Measurements from ENCODE around the gene PHLDA3.
"Not testable (repeated sequence)": the region's sequence is repeated elsewhere in the genome, so short reads cannot be mapped to it uniquely, and the experiment has no call there.

The PHLDA3 gene

GRCh38 chr1:201485184-201485774, 16.3 kb upstream of the PHLDA3 start:
- DNase-seq, result no peak

DNA sequence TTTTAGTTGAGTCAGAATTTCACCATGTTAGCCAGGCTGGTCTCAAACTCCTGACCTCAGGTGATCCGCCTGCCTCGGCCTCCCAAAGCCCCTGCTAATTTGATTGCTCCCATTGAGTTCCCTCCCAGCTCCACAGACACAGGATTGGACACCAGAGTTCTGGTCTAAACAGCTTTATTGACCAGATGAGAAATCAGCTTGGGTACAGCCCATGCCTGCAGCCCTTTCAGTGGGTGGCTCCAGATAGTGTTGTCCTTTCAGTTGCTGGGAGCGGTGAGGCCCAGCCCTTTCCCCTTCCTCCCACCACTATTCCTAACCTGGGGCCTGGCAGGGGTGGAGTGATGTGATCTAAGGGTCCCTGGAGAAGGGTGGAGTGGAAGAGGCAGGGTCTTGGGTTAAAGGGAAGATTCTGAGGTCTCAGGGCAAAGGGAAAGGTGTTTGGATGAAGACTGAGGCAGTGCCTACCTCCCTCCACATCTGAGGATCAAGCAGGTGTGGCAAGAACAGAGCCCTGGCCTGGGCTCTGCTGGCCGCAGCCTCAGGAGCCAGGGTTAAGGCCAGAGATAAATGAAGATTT, 14.5 kb upstream of the PHLDA3 start:
- DNase-seq, result no peak

DNA sequence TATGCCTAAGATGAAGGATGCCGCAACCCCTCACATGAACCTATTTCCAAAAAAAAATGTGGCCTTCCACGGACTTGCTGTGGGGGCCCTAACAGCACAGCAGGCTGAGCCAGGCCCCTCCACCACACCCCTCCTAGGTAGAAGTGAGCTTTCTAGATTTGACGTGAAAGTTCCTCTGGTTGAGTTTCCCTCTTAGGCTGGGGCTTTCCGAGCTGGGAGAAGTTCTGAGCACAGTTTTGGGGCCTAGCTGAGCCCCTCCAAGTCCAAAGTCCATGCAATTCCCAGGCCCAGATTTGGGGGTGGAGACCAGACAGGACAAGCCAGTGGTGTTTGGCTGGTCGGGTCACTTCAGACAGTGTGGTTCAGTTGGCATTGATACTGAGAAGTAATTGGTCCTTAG, 13.8 kb upstream of the PHLDA3 start:
- no peak for DNase-seq

- DNase-seq, result peak; percentile 81
These were observed 12.9 kb upstream of the PHLDA3 start for GRCh38 chr1:201481761-201482493.

DNA sequence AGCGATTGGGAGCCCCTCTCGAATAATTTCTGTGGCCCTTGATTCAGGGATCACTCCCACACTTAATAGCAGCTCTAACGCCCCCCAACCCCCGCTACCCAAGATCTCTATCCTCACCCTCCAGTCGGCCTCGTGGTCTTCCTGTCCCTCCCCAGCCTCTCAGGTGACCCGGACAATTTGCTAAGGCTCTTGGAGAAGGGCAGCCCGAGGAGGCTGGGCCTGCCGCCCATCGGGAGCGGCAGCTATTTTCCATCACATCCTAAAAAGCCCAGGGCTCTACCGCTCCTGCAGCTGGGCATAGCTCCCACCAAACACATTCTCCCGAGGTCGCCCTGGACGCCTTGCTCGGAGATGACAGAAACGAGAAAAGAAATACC, 12.0 kb upstream of the PHLDA3 start:
- DNase-seq, result no peak

DNA sequence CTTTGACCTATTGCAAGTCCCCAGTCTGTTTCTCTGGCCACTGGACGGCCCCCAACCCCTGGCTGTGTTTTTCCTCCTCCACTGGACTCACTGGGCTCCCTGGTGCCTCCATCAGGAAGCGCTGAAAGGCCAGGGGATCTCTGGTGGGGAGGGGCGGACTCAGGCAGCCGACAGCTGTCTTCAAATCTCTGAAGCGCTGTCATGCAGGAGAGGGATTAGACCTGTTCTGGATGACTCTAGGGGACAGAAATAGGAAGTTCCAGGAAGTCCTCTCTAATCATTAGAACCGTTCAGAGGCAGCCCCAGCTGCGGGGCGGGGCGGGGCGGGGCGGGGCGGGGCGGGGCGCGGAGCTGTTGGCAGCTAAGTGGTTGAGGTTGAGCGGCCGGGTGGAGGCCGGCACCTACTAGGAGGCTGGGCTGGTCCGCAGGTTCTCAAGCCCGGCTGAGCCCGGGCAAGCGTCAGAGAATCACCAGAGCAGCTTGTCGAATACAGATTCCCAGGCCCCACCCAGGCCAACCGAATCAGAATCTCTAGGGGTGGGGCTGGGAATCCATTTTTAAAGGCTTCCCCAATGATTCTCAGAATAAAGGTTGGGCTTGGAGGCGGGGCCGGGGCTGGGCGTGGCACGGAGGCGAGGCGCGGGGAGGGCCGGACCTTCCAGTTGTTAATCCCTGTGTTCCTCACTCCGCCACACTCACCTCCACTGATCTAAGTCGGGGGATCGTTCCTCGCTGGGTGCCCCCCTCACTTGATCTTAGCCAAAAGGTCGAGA, 11.4 kb upstream of the PHLDA3 start:
- peak; percentile 32 for DNase-seq

GRCh38 chr1:201479201-201479730, 10.3 kb upstream of the PHLDA3 start:
- DNase-seq, result no peak

DNA sequence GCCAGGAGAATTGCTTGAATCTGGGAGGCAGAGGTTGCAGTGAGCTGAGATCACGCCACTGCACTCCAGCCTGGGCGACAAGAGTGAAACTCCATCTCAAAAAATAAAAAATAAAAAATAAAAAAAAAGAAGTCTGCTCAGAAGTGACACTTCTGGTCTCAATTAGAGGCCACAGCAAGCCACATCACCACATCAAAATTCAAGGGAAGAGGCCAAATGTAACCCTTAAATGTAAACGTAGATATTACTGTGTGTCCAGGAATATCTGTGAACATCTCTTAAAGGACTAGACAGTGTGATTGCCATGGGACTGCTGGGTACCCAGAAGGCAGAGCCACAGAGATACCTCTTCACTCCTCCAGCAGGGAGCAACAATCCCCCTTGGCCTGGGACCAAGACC, 9.7 kb upstream of the PHLDA3 start:
- not testable (repeated sequence) for DNase-seq

DNA sequence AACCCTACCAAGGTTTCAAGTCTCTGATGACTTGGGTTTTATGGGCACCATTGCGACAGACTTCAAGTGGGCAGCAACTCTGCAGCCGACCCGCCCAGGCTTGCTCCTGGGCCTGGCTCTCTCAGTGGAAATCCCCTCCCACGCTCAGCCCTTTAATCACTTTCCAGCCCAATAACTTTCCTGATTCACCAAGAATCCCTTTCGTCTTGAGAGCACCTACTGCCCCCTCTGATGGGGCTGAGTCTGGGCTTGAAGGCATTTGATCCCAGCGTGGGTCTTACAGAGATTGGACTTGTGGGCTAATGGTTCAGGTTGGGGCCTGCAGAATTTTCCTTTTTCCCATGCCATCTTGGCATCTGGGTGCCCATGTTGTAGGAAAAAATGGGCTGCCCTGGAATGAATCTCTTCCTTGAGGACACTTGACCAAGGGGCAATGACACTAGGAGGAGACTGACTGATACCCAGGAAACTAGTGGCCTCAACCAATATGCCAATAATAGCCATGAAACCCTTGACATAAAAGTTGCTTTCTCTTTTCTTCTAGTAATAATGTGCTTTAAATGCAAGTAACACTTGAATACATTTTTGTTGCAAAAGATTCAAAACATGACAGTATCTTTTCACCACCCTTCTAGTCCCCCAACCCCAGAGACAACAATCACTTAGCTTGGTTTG, 7.8 kb upstream of the PHLDA3 start:
- DNase-seq, result no peak

- no peak for DNase-seq
These were observed 7.1 kb upstream of the PHLDA3 start for GRCh38 chr1:201475915-201476669.

- no peak for DNase-seq
These were observed 6.1 kb upstream of the PHLDA3 start for GRCh38 chr1:201475130-201475529.

- no peak for DNase-seq
These were observed 4.3 kb upstream of the PHLDA3 start for GRCh38 chr1:201473296-201473695.

GRCh38 chr1:201472321-201472720, 3.3 kb upstream of the PHLDA3 start:
- not testable (repeated sequence) for DNase-seq

- DNase-seq, result no peak
These were observed 2.8 kb upstream of the PHLDA3 start for GRCh38 chr1:201471772-201472171.

- DNase-seq, result no peak
These were observed 1.6 kb upstream of the PHLDA3 start for GRCh38 chr1:201470581-201470980.

DNA sequence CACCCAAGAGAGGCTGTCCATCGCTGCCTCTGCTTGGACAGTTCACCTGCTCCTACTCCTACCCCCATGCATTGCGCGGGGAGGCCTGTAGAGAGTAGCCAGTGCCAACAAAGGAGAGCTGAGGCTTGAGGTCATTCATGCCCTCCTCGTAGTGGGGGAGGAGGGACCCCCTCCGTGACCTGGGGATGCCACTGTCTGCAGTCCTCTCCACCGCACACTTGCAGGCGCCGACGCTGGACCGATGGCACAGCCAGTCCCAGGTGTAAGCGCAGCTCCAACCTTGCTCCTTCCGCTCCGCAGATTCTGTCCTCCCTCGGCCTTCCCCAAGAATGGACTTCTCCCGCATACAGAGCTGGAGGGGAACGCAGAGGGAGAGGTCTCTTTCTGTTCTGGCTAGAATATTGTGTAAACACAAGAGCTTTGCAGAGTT, 672 bp upstream of the PHLDA3 start:
- no peak for DNase-seq

DNA sequence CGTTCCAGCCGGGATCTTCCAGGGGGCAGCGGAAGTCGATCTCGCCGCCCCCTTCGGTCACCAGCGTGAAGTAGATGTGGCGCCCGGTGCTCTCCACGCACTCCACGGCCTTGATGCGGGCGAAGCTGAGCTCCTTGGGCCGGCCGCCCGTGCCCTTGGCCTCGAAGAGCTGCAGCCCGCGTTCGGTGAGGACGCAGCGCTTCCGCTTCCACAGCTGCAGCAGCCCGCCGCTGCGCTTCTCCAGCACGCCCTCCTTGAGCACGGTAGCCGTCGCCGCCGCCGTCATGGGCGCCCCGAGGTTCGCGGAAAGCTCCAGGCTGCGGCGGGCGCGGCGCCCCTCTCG, 516 bp downstream of the PHLDA3 start:
- no peak for DNase-seq

GRCh38 chr1:201466492-201466891, 2.5 kb downstream of the PHLDA3 start:
- DNase-seq, result no peak

GRCh38 chr1:201465698-201466290, 3.2 kb downstream of the PHLDA3 start:
- no peak for DNase-seq

- DNase-seq, result no peak
These were observed 5.9 kb downstream of the PHLDA3 start for GRCh38 chr1:201463071-201463552.

- no peak for DNase-seq
These were observed 7.1 kb downstream of the PHLDA3 start for GRCh38 chr1:201461645-201462441.
